Activated CD4-positive, alpha-beta T cell treated with anti-CD3 and anti-CD28 coated beads for 4 hours (primary cell): Measurements from ENCODE around the gene CDC42EP1.
A peak's percentile ranks its signal among the peaks of the same experiment; 100 is the strongest.
"Not testable (repeated sequence)": the region's sequence is repeated elsewhere in the genome, so short reads cannot be mapped to it uniquely, and the experiment has no call there.

Source experiments
- DNase-seq, 2 donors: peaks; one replicate each; pipeline ENCODE4 v3.0.0-alpha.2; 2020

The CDC42EP1 gene

GRCh38 chr22:37588546-37589215, 28.4 kb downstream of the CDC42EP1 start:
- no peak for DNase-seq

GRCh38 chr22:37589636-37590035, 29.4 kb downstream of the CDC42EP1 start:
- DNase-seq = no peak

- not testable (repeated sequence) for DNase-seq
These were observed 30.8 kb downstream of the CDC42EP1 start for GRCh38 chr22:37591081-37591480.

- no peak for DNase-seq
These were observed 31.6 kb downstream of the CDC42EP1 start for GRCh38 chr22:37591823-37592404.

GRCh38 chr22:37594237-37594636, 34.0 kb downstream of the CDC42EP1 start:
- DNase-seq = no peak

- DNase-seq = no peak
These were observed 38.9 kb downstream of the CDC42EP1 start for GRCh38 chr22:37599153-37599552.

- no peak for DNase-seq
These were observed 40.9 kb downstream of the CDC42EP1 start for GRCh38 chr22:37601203-37601539.

GRCh38 chr22:37601540-37602442, 41.5 kb downstream of the CDC42EP1 start:
- DNase-seq = no peak

GRCh38 chr22:37602546-37603277, 42.4 kb downstream of the CDC42EP1 start:
- DNase-seq = not testable (repeated sequence)

- no peak for DNase-seq
These were observed 43.8 kb downstream of the CDC42EP1 start for GRCh38 chr22:37604074-37604473.

GRCh38 chr22:37604875-37605274, 44.6 kb downstream of the CDC42EP1 start:
- peak; percentile 39 to 46 for DNase-seq

GRCh38 chr22:37607010-37607934, 47.0 kb downstream of the CDC42EP1 start:
- DNase-seq = peak; percentile 89 to 94

GRCh38 chr22:37607935-37608476, 47.7 kb downstream of the CDC42EP1 start:
- DNase-seq = peak in 1 of 2 donors; percentile 30

- peak; percentile 94 to 96 for DNase-seq
These were observed 48.4 kb downstream of the CDC42EP1 start, which contains the start of gene GGA1 for GRCh38 chr22:37608477-37609239. GGA1 (plus strand) TSS chr22:37608834; CDS start chr22:37608861, 27 bp downstream.

GRCh38 chr22:37609240-37610152, 49.2 kb downstream of the CDC42EP1 start:
- no peak for DNase-seq

- not testable (repeated sequence) for DNase-seq
These were observed 49.8 kb downstream of the CDC42EP1 start for GRCh38 chr22:37610153-37610475.

- DNase-seq = no peak
These were observed 50.3 kb downstream of the CDC42EP1 start for GRCh38 chr22:37610480-37611129.

GRCh38 chr22:37611207-37611606, 50.9 kb downstream of the CDC42EP1 start:
- no peak for DNase-seq
